ENCODE data around the gene DLG2. TPM values are rescaled to one million over a fixed set of nuclear protein-coding genes. Genes with fewer than 3 reads are reported as not detected.

The DLG2 gene
- total RNA-seq, 1 donor from 2014 or later: 2.1 TPM

DNA sequence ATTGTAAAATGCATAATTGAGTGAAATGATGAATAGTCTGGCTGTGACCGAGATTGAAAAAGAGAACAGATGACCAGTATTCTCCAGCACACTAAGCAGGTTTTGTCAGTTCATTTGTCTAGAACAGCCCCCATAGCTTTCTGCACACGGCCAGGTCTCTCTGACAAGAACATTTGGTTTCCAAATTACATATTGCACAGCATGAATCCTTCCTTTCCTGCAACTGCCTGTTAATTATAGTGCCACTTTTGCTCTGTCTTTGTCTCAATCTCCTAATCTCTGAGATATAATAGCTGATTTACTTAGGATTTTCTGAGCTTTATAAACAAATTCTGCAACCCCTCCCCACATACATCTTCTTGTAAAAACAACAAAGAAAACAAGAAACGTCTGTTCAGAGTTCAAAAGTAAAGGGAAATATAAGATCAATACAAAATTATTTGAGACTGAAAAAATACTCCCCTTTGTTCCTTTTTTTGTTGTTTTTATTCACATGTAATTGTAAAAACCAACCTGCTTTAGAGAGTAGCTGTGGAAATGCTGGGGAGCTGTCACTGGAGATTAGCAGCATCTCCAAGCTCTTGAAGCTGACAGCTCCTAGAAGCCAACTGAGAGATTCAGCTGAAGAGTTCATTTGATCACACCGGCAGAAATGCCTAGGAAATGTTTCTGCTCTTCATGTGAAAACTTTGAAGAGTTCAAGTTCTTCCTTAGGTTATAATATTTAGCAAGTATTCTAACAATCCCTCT, 998.1 kb downstream of the DLG2 start:
- Mint-ChIP-seq H3K4me3 (no peak overlapping the region), H3K9me3 (no peaks in the 10 kb centered on the region), H3K4me1 (no peaks in the 10 kb centered on the region), H3K27ac (ENCODE audit: unreplicated experiment) (no peak overlapping the region), H3K27me3 (ENCODE audit: low read depth) (peaks cover 8% of the 10 kb centered on the region), H3K36me3 (ENCODE audit: low read depth) (no peaks in the 10 kb centered on the region)
- DNase-seq (ENCODE audit: low read depth, low spot score): no peak
- TF ChIP-seq, protein P1, sequence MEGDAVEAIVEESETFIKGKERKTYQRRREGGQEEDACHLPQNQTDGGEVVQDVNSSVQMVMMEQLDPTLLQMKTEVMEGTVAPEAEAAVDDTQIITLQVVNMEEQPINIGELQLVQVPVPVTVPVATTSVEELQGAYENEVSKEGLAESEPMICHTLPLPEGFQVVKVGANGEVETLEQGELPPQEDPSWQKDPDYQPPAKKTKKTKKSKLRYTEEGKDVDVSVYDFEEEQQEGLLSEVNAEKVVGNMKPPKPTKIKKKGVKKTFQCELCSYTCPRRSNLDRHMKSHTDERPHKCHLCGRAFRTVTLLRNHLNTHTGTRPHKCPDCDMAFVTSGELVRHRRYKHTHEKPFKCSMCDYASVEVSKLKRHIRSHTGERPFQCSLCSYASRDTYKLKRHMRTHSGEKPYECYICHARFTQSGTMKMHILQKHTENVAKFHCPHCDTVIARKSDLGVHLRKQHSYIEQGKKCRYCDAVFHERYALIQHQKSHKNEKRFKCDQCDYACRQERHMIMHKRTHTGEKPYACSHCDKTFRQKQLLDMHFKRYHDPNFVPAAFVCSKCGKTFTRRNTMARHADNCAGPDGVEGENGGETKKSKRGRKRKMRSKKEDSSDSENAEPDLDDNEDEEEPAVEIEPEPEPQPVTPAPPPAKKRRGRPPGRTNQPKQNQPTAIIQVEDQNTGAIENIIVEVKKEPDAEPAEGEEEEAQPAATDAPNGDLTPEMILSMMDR (conservative IDR thresholded peaks at IDR 0.05): no peak

DNA sequence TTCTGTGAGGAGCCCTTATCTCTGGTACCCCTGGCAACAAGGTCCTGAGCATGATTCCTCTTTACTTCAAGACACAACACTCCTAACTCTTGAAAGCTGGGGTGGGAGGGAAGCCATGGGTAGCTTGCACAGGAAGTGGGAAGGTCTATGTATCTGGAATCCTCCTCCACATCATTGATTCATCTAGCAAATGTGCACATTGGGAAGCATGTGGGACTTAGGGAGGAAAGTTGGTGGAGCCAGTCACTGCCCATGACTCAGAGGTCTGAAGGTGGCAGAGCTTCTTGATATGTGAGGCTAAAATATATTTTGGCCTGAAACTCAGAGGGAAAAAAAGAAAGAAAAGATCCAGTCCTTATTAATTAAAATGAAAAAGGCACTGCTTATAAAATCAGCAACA, 1000.9 kb downstream of the DLG2 start:
- no peak for DNase-seq (ENCODE audit: low read depth, low spot score)
- no peaks in the 10 kb centered on the region for H3K36me3 Mint-ChIP-seq (ENCODE audit: low read depth)
- TF ChIP-seq, protein P1 (conservative IDR thresholded peaks at IDR 0.05): no peak
- H3K27me3 Mint-ChIP-seq (ENCODE audit: low read depth): peaks cover 10% of the 10 kb centered on the region
- no peaks in the 10 kb centered on the region for H3K4me1 Mint-ChIP-seq
- H3K9me3 Mint-ChIP-seq: no peaks in the 10 kb centered on the region
- no peak overlapping the region for H3K4me3 Mint-ChIP-seq
- H3K27ac Mint-ChIP-seq (ENCODE audit: unreplicated experiment): no peak overlapping the region

DNA sequence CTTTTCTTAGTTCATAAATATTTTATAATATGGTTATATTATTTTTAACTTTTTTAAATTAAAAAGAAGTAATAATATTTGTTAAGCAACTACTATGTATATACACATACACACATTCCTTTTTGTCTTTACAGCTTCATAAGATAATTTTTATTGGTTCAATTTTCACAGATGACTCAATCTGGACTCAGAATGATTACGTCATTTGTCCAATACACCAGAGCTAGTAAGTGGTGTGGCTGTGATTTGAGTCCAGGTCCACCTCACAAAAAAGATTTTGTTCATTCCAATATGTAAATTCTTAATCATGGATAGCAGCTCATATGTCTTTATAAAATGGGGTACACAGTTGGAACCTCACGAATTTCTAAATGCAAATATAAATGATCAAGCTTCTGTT, 1014.5 kb downstream of the DLG2 start:
- no peak overlapping the region for H3K4me3 Mint-ChIP-seq
- TF ChIP-seq, protein P1 (conservative IDR thresholded peaks at IDR 0.05): no peak
- H3K9me3 Mint-ChIP-seq: no peaks in the 10 kb centered on the region
- no peak overlapping the region for H3K27ac Mint-ChIP-seq (ENCODE audit: unreplicated experiment)
- DNase-seq (ENCODE audit: low read depth, low spot score): no peak
- H3K36me3 Mint-ChIP-seq (ENCODE audit: low read depth): no peaks in the 10 kb centered on the region
- H3K4me1 Mint-ChIP-seq: no peaks in the 10 kb centered on the region
- no peaks in the 10 kb centered on the region for H3K27me3 Mint-ChIP-seq (ENCODE audit: low read depth)

DNA sequence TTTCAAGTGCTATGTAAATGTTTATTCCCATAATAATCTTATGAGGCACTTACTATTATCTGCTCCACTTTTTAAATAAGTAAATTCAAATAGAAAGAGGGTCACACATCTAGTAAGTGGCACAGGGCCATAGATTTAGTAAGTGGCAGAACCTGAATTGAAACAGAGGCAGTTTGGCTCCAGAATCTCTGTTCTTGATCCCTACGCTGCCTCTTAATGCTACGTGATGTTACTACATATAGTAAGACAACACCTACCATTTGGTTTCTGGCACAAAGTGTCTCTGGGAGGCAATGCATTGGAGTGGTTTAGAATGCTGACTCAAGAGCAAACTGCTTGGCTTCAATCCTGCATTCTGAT, 1018.3 kb downstream of the DLG2 start:
- DNase-seq (ENCODE audit: low read depth, low spot score): no peak
- H3K9me3 Mint-ChIP-seq: no peaks in the 10 kb centered on the region
- H3K36me3 Mint-ChIP-seq (ENCODE audit: low read depth): no peaks in the 10 kb centered on the region
- TF ChIP-seq, protein P1 (conservative IDR thresholded peaks at IDR 0.05): no peak
- H3K4me1 Mint-ChIP-seq: no peaks in the 10 kb centered on the region
- H3K4me3 Mint-ChIP-seq: no peak overlapping the region
- H3K27ac Mint-ChIP-seq (ENCODE audit: unreplicated experiment): no peak overlapping the region
- no peaks in the 10 kb centered on the region for H3K27me3 Mint-ChIP-seq (ENCODE audit: low read depth)

DNA sequence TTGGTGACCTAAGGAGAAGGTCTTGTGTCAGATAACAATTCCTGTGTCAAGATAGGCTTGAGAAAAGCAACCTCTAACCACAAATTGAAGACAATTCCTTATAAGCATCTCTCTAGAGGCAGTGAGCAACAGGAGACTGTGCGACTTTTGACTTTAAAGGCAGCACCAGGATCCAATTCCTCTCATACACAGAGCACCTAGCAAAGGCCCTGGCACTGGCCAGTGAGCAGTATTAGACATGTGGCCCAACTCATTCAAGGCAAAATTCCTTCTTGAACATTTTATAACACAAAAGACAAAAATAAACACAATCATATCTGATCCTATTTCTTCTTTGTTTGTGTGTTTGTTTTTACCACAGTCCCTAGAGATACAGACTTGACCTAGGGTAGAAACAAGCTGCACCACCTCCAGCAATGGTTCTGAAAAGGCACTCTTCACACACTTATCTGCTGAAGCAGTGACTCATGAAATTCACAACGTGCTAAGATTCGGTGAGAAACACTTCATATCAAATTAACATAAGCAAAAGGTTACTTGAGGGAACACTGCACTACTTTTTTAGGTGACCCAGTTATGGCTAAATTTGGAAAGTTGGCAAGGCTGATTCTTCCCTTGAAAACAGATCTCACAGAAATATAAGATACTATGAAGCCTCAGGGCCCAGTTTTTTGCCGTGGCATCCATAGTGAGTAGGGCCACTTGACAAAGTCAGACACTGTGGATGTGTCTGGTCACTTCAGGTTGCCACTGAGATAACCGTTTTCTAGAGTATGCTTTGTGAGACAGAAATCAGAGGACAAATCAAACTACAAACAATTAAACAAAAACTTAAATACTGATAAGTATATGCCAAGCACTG, 1018.9 kb downstream of the DLG2 start:
- Mint-ChIP-seq H3K4me3 (no peak overlapping the region), H3K36me3 (ENCODE audit: low read depth) (no peaks in the 10 kb centered on the region), H3K27me3 (ENCODE audit: low read depth) (no peaks in the 10 kb centered on the region), H3K9me3 (no peaks in the 10 kb centered on the region), H3K27ac (ENCODE audit: unreplicated experiment) (no peak overlapping the region), H3K4me1 (no peaks in the 10 kb centered on the region)
- DNase-seq (ENCODE audit: low read depth, low spot score): no peak
- TF ChIP-seq, protein P1 (conservative IDR thresholded peaks at IDR 0.05): no peak
